Measurements from ENCODE around the gene RPRD1B. TPM values are rescaled to one million over a fixed set of nuclear protein-coding genes. Genes with fewer than 3 reads are reported as not detected.

RPRD1B gene
- total RNA-seq, 2 experiments from 2014 or later = 54.8 to 55.7 TPM

DNA sequence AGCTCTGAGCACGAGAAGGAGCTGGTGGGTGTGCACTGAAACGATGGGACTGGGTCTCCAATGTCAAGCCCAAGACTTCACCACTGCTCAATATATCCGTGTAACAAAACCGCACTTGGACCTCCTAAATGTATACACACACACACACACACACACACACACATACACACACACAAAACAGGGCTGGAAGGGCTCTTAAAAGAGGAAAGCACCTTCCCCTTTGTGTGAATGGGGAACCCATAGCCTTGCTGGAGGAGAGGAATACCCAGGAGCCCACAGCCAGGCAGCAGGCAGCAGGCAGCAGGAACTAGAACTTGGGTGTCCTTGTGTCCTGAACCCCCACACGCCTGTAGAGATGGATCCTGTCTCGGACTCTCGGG, 101.7 kb downstream of the RPRD1B start:
- intact Hi-C loops (cut with DNase I, micrococcal nuclease) = no loop called here
- TF ChIP-seq, protein P1, sequence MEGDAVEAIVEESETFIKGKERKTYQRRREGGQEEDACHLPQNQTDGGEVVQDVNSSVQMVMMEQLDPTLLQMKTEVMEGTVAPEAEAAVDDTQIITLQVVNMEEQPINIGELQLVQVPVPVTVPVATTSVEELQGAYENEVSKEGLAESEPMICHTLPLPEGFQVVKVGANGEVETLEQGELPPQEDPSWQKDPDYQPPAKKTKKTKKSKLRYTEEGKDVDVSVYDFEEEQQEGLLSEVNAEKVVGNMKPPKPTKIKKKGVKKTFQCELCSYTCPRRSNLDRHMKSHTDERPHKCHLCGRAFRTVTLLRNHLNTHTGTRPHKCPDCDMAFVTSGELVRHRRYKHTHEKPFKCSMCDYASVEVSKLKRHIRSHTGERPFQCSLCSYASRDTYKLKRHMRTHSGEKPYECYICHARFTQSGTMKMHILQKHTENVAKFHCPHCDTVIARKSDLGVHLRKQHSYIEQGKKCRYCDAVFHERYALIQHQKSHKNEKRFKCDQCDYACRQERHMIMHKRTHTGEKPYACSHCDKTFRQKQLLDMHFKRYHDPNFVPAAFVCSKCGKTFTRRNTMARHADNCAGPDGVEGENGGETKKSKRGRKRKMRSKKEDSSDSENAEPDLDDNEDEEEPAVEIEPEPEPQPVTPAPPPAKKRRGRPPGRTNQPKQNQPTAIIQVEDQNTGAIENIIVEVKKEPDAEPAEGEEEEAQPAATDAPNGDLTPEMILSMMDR (IDR thresholded peaks at IDR 0.05) = no peak
- ChIA-PET POLR2A (no interaction called here), CTCF (no interaction called here)
- DNase-seq (no peak), ATAC-seq (ENCODE audit: poor library complexity) (no peak)
- Histone ChIP-seq H3K4me3 (ENCODE audit: low read length) (no peak overlapping the region), H3K4me1 (ENCODE audit: insufficient read depth, low read length) (no peaks in the 10 kb centered on the region), H3K27ac (ENCODE audit: low read depth in 1 of 2, low read length in 2 of 2) (no peak overlapping the region), H3K9me3 (ENCODE audit: control insufficient read depth in 1 of 2, insufficient read depth in 1 of 2, low read length in 2 of 2) (no peaks in the 10 kb centered on the region), H3K36me3 (ENCODE audit: insufficient read depth, low read length) (no peaks in the 10 kb centered on the region), H3K27me3 (ENCODE audit: control insufficient read depth in 1 of 2, insufficient read depth in 2 of 2, low read length in 2 of 2) (no peaks in the 10 kb centered on the region)
- Mint-ChIP-seq H3K27ac (no peak overlapping the region), H3K9me3 (no peaks in the 10 kb centered on the region), H3K27me3 (no peaks in the 10 kb centered on the region), H3K4me1 (ENCODE audit: low read depth) (no peaks in the 10 kb centered on the region), H3K4me3 (no peak overlapping the region), H3K36me3 (ENCODE audit: low read depth) (no peaks in the 10 kb centered on the region)

DNA sequence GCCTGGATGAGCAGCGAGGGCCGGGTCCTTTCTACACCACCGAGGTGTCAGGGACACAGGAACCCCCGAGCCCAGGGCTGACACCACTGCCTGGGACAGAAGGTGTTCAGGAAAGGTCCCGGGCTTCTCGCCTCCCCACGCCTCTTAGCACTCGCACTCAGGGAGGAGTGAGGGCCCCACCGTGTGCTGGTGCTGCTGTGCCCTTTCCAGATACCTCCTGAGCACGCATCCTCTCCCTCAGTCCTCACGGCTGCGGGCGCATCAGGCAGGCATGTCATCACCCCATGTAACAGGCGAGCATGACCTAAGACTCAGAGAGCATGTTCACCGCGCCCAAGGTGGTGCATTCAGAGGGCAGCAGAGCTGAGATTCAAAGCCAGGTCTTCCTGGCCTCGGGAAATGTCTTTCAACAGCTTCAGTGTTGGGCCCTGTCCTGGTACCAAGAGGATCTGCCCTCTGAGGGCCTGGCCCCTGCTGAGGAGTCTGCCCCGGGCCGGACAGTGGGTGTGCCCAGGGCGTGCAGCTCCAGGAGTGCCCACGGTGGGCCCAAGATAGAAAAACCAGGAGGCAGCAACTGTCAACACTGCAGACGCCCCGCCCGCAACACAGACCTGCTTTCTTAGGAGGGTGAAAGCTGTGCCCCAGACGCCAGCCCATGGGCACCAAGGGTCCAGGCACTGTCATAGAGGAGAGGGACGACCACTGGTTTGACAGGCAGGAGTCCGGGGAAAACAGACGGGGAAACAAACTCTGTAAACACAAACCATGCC, 102.3 kb downstream of the RPRD1B start:
- no peaks in the 10 kb centered on the region for H3K36me3 Mint-ChIP-seq (ENCODE audit: low read depth)

DNA sequence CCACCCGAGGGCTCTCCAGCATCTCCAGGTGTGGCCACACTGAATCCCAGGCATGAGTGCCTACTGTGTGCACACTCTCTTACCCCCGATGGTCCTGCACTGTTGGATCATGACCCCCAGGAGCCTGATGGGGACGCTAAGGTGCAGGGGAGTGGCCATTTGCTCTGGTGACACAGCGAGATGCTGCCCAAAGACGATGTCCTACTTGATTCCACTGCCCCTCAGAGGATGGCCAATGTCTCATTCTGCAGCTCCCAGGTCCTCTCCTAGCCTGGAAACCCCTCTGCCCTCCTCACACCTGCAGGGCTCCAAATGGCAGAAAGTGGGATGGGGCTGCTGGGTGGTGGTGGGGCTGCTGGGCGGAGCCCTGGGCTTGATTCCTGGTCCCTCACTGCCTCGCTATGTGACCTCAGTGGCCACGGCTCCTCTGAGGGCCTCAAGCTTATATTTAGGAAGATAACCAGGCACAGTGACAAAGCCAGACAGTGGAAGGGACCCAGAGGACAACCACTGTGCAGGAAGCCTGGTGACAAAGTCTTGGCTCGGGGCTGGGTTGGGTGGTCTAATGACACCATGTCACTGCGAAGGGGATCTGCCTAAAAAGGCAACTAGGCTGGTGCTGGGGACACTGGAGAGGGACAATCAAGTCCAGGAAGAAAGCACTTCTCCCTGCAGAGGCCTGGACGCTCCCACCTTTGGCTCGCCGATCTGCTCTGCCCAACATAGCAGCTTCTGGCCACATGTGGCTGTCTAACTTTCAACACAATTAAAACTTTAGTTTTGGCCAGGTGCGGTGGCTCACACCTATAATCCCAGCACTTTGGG, 103.1 kb downstream of the RPRD1B start:
- Histone ChIP-seq H3K27ac (ENCODE audit: low read depth in 1 of 2, low read length in 2 of 2) (no peak overlapping the region), H3K36me3 (ENCODE audit: insufficient read depth, low read length) (no peaks in the 10 kb centered on the region), H3K27me3 (ENCODE audit: control insufficient read depth in 1 of 2, insufficient read depth in 2 of 2, low read length in 2 of 2) (no peaks in the 10 kb centered on the region), H3K4me1 (ENCODE audit: insufficient read depth, low read length) (no peaks in the 10 kb centered on the region), H3K4me3 (ENCODE audit: low read length) (no peak overlapping the region), H3K9me3 (ENCODE audit: control insufficient read depth in 1 of 2, insufficient read depth in 1 of 2, low read length in 2 of 2) (no peaks in the 10 kb centered on the region)
- CTCF ChIA-PET = no interaction called here
- no peaks in the 10 kb centered on the region for H3K4me1 Mint-ChIP-seq (ENCODE audit: low read depth)
- intact Hi-C loops (cut with DNase I, micrococcal nuclease) = no loop called here
- no peaks in the 10 kb centered on the region for H3K9me3 Mint-ChIP-seq
- H3K36me3 Mint-ChIP-seq (ENCODE audit: low read depth) = no peaks in the 10 kb centered on the region
- no peak overlapping the region for H3K4me3 Mint-ChIP-seq
- ATAC-seq (ENCODE audit: poor library complexity) (no peak), DNase-seq (no peak)
- TF ChIP-seq, protein P1 (IDR thresholded peaks at IDR 0.05) = no peak
- no peak overlapping the region for H3K27ac Mint-ChIP-seq
- H3K27me3 Mint-ChIP-seq = no peaks in the 10 kb centered on the region
- POLR2A ChIA-PET = no interaction called here

More for the DNA sequence above, 102.3 kb downstream of the RPRD1B start:
- H3K27me3 Mint-ChIP-seq = no peaks in the 10 kb centered on the region
- Histone ChIP-seq H3K4me1 (ENCODE audit: insufficient read depth, low read length) (no peaks in the 10 kb centered on the region), H3K4me3 (ENCODE audit: low read length) (no peak overlapping the region), H3K9me3 (ENCODE audit: control insufficient read depth in 1 of 2, insufficient read depth in 1 of 2, low read length in 2 of 2) (no peaks in the 10 kb centered on the region), H3K27me3 (ENCODE audit: control insufficient read depth in 1 of 2, insufficient read depth in 2 of 2, low read length in 2 of 2) (no peaks in the 10 kb centered on the region), H3K36me3 (ENCODE audit: insufficient read depth, low read length) (no peaks in the 10 kb centered on the region), H3K27ac (ENCODE audit: low read depth in 1 of 2, low read length in 2 of 2) (no peak overlapping the region)
- no peak overlapping the region for H3K27ac Mint-ChIP-seq
- H3K4me3 Mint-ChIP-seq = no peak overlapping the region
- no peak for DNase-seq
- TF ChIP-seq, protein P1 (IDR thresholded peaks at IDR 0.05) = no peak
- no peak for ATAC-seq (ENCODE audit: poor library complexity)
- intact Hi-C loops (cut with DNase I, micrococcal nuclease) = no loop called here
- POLR2A ChIA-PET = no interaction called here
- CTCF ChIA-PET = no interaction called here
- H3K4me1 Mint-ChIP-seq (ENCODE audit: low read depth) = no peaks in the 10 kb centered on the region
- no peaks in the 10 kb centered on the region for H3K9me3 Mint-ChIP-seq

Measured in CD4-positive, alpha-beta T cell (primary cell).